ENCODE measurements around the gene OSBP2. TPM values are rescaled to one million over a fixed set of nuclear protein-coding genes. Genes with fewer than 3 reads are reported as not detected.
"Not testable (repeated sequence)": the region's sequence is repeated elsewhere in the genome, so short reads cannot be mapped to it uniquely, and the experiment has no call there.

Gene OSBP2
- total and polyA plus RNA-seq, 4 donors: 0.18 to 3.9 (median 0.88) TPM

- Histone ChIP-seq H3K27ac (ENCODE audit: low read depth in 1 of 2, low read length in 2 of 2) (no peak overlapping the region), H3K27me3 (ENCODE audit: control insufficient read depth in 1 of 2, insufficient read depth in 2 of 2, low read length in 1 of 2) (no peaks in the 10 kb centered on the region), H3K36me3 (ENCODE audit: control insufficient read depth in 1 of 2, insufficient read depth in 2 of 2, low read length in 1 of 2) (no peaks in the 10 kb centered on the region), H3K9me3 (ENCODE audit: control insufficient read depth, low read length) (no peaks in the 10 kb centered on the region), H3K4me1 (ENCODE audit: control insufficient read depth in 1 of 2, insufficient read depth in 2 of 2, low read length in 2 of 2) (no peaks in the 10 kb centered on the region), H3K4me3 (ENCODE audit: low read length in 2 of 2) (no peak overlapping the region)
- no peak for DNase-seq
- 95 to 99% methylated on average over 4 to 5 of the region's 5 CpGs for WGBS, 2 donors
- intact Hi-C loops (cut with DNase I): no loop called here
- ATAC-seq (ENCODE audit: low FRiP score): no peak
Observed at GRCh38 chr22:30704978-30705377, 10.3 kb downstream of the OSBP2 start.

- no peak for ATAC-seq (ENCODE audit: low FRiP score)
- intact Hi-C loops (cut with DNase I): no loop called here
Observed at GRCh38 chr22:30705710-30706651, 11.3 kb downstream of the OSBP2 start.

GRCh38 chr22:30709980-30710379 lies 15.3 kb downstream of the OSBP2 start:
- DNase-seq; H3K36me3 ChIP-seq (ENCODE audit: control insufficient read depth in 1 of 2, insufficient read depth in 2 of 2, low read length in 1 of 2); ATAC-seq (ENCODE audit: low FRiP score); H3K4me3 ChIP-seq (ENCODE audit: low read length in 2 of 2); intact Hi-C loops (cut with DNase I); H3K27me3 ChIP-seq (ENCODE audit: control insufficient read depth in 1 of 2, insufficient read depth in 2 of 2, low read length in 1 of 2); H3K9me3 ChIP-seq (ENCODE audit: control insufficient read depth, low read length); H3K27ac ChIP-seq (ENCODE audit: low read depth in 1 of 2, low read length in 2 of 2); H3K4me1 ChIP-seq (ENCODE audit: control insufficient read depth in 1 of 2, insufficient read depth in 2 of 2, low read length in 2 of 2): not testable (repeated sequence)
- whole genome bisulfite sequencing, 2 donors: 91 to 95% methylated on average over 6 of the region's 6 CpGs

More at GRCh38 chr22:30705710-30706651, 11.3 kb downstream of the OSBP2 start:
- H3K36me3 ChIP-seq (ENCODE audit: control insufficient read depth in 1 of 2, insufficient read depth in 2 of 2, low read length in 1 of 2): no peaks in the 10 kb centered on the region
- H3K4me1 ChIP-seq (ENCODE audit: control insufficient read depth in 1 of 2, insufficient read depth in 2 of 2, low read length in 2 of 2): no peaks in the 10 kb centered on the region
- WGBS, 2 donors: 62 to 68% methylated on average over 11 of the region's 11 CpGs
- no peak for DNase-seq
- H3K27me3 ChIP-seq (ENCODE audit: control insufficient read depth in 1 of 2, insufficient read depth in 2 of 2, low read length in 1 of 2): no peaks in the 10 kb centered on the region
- no peak overlapping the region for H3K4me3 ChIP-seq (ENCODE audit: low read length in 2 of 2)
- H3K9me3 ChIP-seq (ENCODE audit: control insufficient read depth, low read length): no peaks in the 10 kb centered on the region
- H3K27ac ChIP-seq (ENCODE audit: low read depth in 1 of 2, low read length in 2 of 2): no peak overlapping the region

- H3K4me1 ChIP-seq (ENCODE audit: control insufficient read depth in 1 of 2, insufficient read depth in 2 of 2, low read length in 2 of 2): no peaks in the 10 kb centered on the region
- no peak overlapping the region for H3K27ac ChIP-seq (ENCODE audit: low read depth in 1 of 2, low read length in 2 of 2)
- WGBS, 2 donors: 95% methylated on average over 1 of the region's 1 CpG
- DNase-seq: no peak
- intact Hi-C loops (cut with DNase I): no loop called here
- no peak overlapping the region for H3K4me3 ChIP-seq (ENCODE audit: low read length in 2 of 2)
- no peaks in the 10 kb centered on the region for H3K36me3 ChIP-seq (ENCODE audit: control insufficient read depth in 1 of 2, insufficient read depth in 2 of 2, low read length in 1 of 2)
- no peaks in the 10 kb centered on the region for H3K27me3 ChIP-seq (ENCODE audit: control insufficient read depth in 1 of 2, insufficient read depth in 2 of 2, low read length in 1 of 2)
- H3K9me3 ChIP-seq (ENCODE audit: control insufficient read depth, low read length): no peaks in the 10 kb centered on the region
- ATAC-seq (ENCODE audit: low FRiP score): no peak
Observed at GRCh38 chr22:30712094-30712493, 17.4 kb downstream of the OSBP2 start.

GRCh38 chr22:30714062-30714461 lies 19.4 kb downstream of the OSBP2 start:
- ATAC-seq (ENCODE audit: low FRiP score) (no peak), DNase-seq (no peak)
- no peaks in the 10 kb centered on the region for H3K9me3 ChIP-seq (ENCODE audit: control insufficient read depth, low read length)
- no peak overlapping the region for H3K4me3 ChIP-seq (ENCODE audit: low read length in 2 of 2)
- H3K27me3 ChIP-seq (ENCODE audit: control insufficient read depth in 1 of 2, insufficient read depth in 2 of 2, low read length in 1 of 2): no peaks in the 10 kb centered on the region
- no peak overlapping the region for H3K27ac ChIP-seq (ENCODE audit: low read depth in 1 of 2, low read length in 2 of 2)
- H3K36me3 ChIP-seq (ENCODE audit: control insufficient read depth in 1 of 2, insufficient read depth in 2 of 2, low read length in 1 of 2): no peaks in the 10 kb centered on the region
- WGBS, 2 donors: 86 to 95% methylated on average over 2 of the region's 2 CpGs
- no peaks in the 10 kb centered on the region for H3K4me1 ChIP-seq (ENCODE audit: control insufficient read depth in 1 of 2, insufficient read depth in 2 of 2, low read length in 2 of 2)
- intact Hi-C loops (cut with DNase I): no loop called here

- Histone ChIP-seq H3K4me3 (ENCODE audit: low read length in 2 of 2) (no peak overlapping the region), H3K36me3 (ENCODE audit: control insufficient read depth in 1 of 2, insufficient read depth in 2 of 2, low read length in 1 of 2) (no peaks in the 10 kb centered on the region), H3K27ac (ENCODE audit: low read depth in 1 of 2, low read length in 2 of 2) (no peak overlapping the region), H3K4me1 (ENCODE audit: control insufficient read depth in 1 of 2, insufficient read depth in 2 of 2, low read length in 2 of 2) (no peaks in the 10 kb centered on the region), H3K27me3 (ENCODE audit: control insufficient read depth in 1 of 2, insufficient read depth in 2 of 2, low read length in 1 of 2) (no peaks in the 10 kb centered on the region), H3K9me3 (ENCODE audit: control insufficient read depth, low read length) (no peaks in the 10 kb centered on the region)
- intact Hi-C loops (cut with DNase I): no loop called here
- whole genome bisulfite sequencing, 2 donors: 63 to 71% methylated on average over 4 of the region's 4 CpGs
- no peak for ATAC-seq (ENCODE audit: low FRiP score)
- DNase-seq: no peak
Observed at GRCh38 chr22:30717331-30717921, 22.8 kb downstream of the OSBP2 start.

- no peak for DNase-seq
- no peak overlapping the region for H3K4me3 ChIP-seq (ENCODE audit: low read length in 2 of 2)
- no peaks in the 10 kb centered on the region for H3K9me3 ChIP-seq (ENCODE audit: control insufficient read depth, low read length)
- H3K27ac ChIP-seq (ENCODE audit: low read depth in 1 of 2, low read length in 2 of 2): no peak overlapping the region
- no peaks in the 10 kb centered on the region for H3K4me1 ChIP-seq (ENCODE audit: control insufficient read depth in 1 of 2, insufficient read depth in 2 of 2, low read length in 2 of 2)
- no peaks in the 10 kb centered on the region for H3K27me3 ChIP-seq (ENCODE audit: control insufficient read depth in 1 of 2, insufficient read depth in 2 of 2, low read length in 1 of 2)
- WGBS, 2 donors: 80 to 88% methylated on average over 3 of the region's 3 CpGs
- H3K36me3 ChIP-seq (ENCODE audit: control insufficient read depth in 1 of 2, insufficient read depth in 2 of 2, low read length in 1 of 2): no peaks in the 10 kb centered on the region
- ATAC-seq (ENCODE audit: low FRiP score): no peak
- intact Hi-C loops (cut with DNase I): no loop called here
Observed at GRCh38 chr22:30717952-30718351, 23.3 kb downstream of the OSBP2 start.

- H3K27me3 ChIP-seq (ENCODE audit: control insufficient read depth in 1 of 2, insufficient read depth in 2 of 2, low read length in 1 of 2): no peaks in the 10 kb centered on the region
Observed at GRCh38 chr22:30718491-30718890, 23.8 kb downstream of the OSBP2 start.

GRCh38 chr22:30718938-30719337 lies 24.3 kb downstream of the OSBP2 start:
- no peak for DNase-seq
- ATAC-seq (ENCODE audit: low FRiP score): no peak
- Histone ChIP-seq H3K4me3 (ENCODE audit: low read length in 2 of 2) (no peak overlapping the region), H3K4me1 (ENCODE audit: control insufficient read depth in 1 of 2, insufficient read depth in 2 of 2, low read length in 2 of 2) (no peaks in the 10 kb centered on the region), H3K36me3 (ENCODE audit: control insufficient read depth in 1 of 2, insufficient read depth in 2 of 2, low read length in 1 of 2) (no peaks in the 10 kb centered on the region), H3K9me3 (ENCODE audit: control insufficient read depth, low read length) (no peaks in the 10 kb centered on the region), H3K27ac (ENCODE audit: low read depth in 1 of 2, low read length in 2 of 2) (no peak overlapping the region), H3K27me3 (ENCODE audit: control insufficient read depth in 1 of 2, insufficient read depth in 2 of 2, low read length in 1 of 2) (no peaks in the 10 kb centered on the region)
- intact Hi-C loops (cut with DNase I): no loop called here
- 76 to 85% methylated on average over 4 of the region's 4 CpGs for WGBS, 2 donors

More at GRCh38 chr22:30718491-30718890, 23.8 kb downstream of the OSBP2 start:
- H3K9me3 ChIP-seq (ENCODE audit: control insufficient read depth, low read length): no peaks in the 10 kb centered on the region
- H3K36me3 ChIP-seq (ENCODE audit: control insufficient read depth in 1 of 2, insufficient read depth in 2 of 2, low read length in 1 of 2): no peaks in the 10 kb centered on the region
- H3K27ac ChIP-seq (ENCODE audit: low read depth in 1 of 2, low read length in 2 of 2): no peak overlapping the region
- DNase-seq: no peak
- intact Hi-C loops (cut with DNase I): no loop called here
- no peaks in the 10 kb centered on the region for H3K4me1 ChIP-seq (ENCODE audit: control insufficient read depth in 1 of 2, insufficient read depth in 2 of 2, low read length in 2 of 2)
- no peak for ATAC-seq (ENCODE audit: low FRiP score)
- H3K4me3 ChIP-seq (ENCODE audit: low read length in 2 of 2): no peak overlapping the region
- WGBS, 2 donors: 75 to 83% methylated on average over 4 of the region's 4 CpGs

All from aorta (tissue), 5 donors.